ENCODE data around the gene OR9A4. TPM values are rescaled to one million over a fixed set of nuclear protein-coding genes. Genes with fewer than 3 reads are reported as not detected.

The OR9A4 gene
- total RNA-seq, 1 experiment from 2014 or later, result not detected

DNA sequence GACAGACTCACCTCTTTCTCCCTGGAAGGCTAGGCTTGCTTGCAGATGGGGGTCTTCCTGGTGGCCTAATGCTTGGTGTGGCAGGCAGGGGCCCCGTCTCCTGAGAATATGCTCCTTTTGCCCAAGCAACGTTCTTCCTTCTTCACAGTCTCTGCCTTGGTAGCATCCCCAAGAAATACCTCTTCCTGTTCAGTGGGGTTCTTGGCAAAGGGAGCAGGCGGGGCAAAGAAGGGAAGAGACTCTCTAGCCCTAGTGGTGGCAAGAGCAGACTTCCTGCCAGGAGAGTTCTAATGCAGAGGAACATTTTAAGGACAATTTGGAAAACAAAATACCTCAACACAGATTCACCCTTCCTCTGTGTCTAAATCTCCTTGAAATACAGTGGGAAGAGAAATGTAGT, 30.6 kb downstream of the OR9A4 start, which contains the start of gene CLEC5A:
Gene CLEC5A (minus strand): TSS at position 179 of the 400 bp plus-strand sequence. CDS start 682 bp downstream, outside the sequence.
- TF ChIP-seq CTCF (conservative IDR thresholded peaks at IDR 0.05), result no peak
- no peak within 1 kb of the TSS for H3K4me3 Mint-ChIP-seq
- H3K9me3 ChIP-seq (ENCODE audit: control insufficient read depth, low read depth, low read length), result no peaks in the 10 kb centered on the region
- no peak within 1 kb of the TSS for H2BK5ac ChIP-seq (ENCODE audit: insufficient read length, low read length)
- no peak within 1 kb of the TSS for H3K4ac ChIP-seq (ENCODE audit: low read depth, low read length)
- no peaks in the 10 kb centered on the region for H4K20me1 ChIP-seq (ENCODE audit: control insufficient read depth, insufficient read depth, insufficient read length)
- H4K5ac ChIP-seq (ENCODE audit: insufficient read length, low read depth, low read length), result no peak within 1 kb of the TSS
- no peaks in the 10 kb centered on the region; a peak in 1 of 7 replicates for H3K36me3 Mint-ChIP-seq (ENCODE audit: insufficient read depth in 1 of 3, low read depth in 3 of 3)
- H3K27ac ChIP-seq (ENCODE audit: insufficient read length, low read depth, low read length), result no peak within 1 kb of the TSS
- DNase-seq, result no peak
- no CpG with 5 or more reads among the region's 3 CpGs for WGBS (ENCODE audit: extremely low coverage, insufficient read length, low lambda C conversion rate)
- no peaks in the 10 kb centered on the region for H3K27me3 ChIP-seq (ENCODE audit: insufficient read depth, low read length)
- no peak within 1 kb of the TSS for H4K91ac ChIP-seq (ENCODE audit: insufficient read length, low read depth, low read length)
- H3K9me3 Mint-ChIP-seq, result no peaks in the 10 kb centered on the region
- H3K79me2 ChIP-seq (ENCODE audit: insufficient read depth, low read length), result no peaks in the 10 kb centered on the region
- H2AK5ac ChIP-seq (ENCODE audit: insufficient read length, low read length), result no peak within 1 kb of the TSS
- no peak within 1 kb of the TSS for H3K23ac ChIP-seq (ENCODE audit: insufficient read length, low read depth, low read length)
- no peak within 1 kb of the TSS for H2BK20ac ChIP-seq (ENCODE audit: low read depth, low read length, poor library complexity, severe bottlenecking)
- no peak within 1 kb of the TSS for H3K56ac ChIP-seq (ENCODE audit: insufficient read length, low read depth, low read length)
- H3K18ac ChIP-seq (ENCODE audit: insufficient read length, low read depth, low read length), result no peak within 1 kb of the TSS
- H4K8ac ChIP-seq (replicated peaks; ENCODE audit: insufficient read length, low read depth, low read length), result no peak within 1 kb of the TSS
- H3K9ac ChIP-seq (ENCODE audit: extremely low read depth, insufficient read length, low read length), result no peak within 1 kb of the TSS
- no peaks in the 10 kb centered on the region for H3K4me1 ChIP-seq (ENCODE audit: insufficient read depth, low read length)
- no peaks in the 10 kb centered on the region for H3K23me2 ChIP-seq (ENCODE audit: insufficient read length, low read depth, low read length, poor library complexity, severe bottlenecking)
- no peak within 1 kb of the TSS for H3K4me2 ChIP-seq (ENCODE audit: insufficient read depth, insufficient read length, low read length)
- H2BK120ac ChIP-seq (ENCODE audit: low read depth, low read length, poor library complexity, severe bottlenecking), result no peak within 1 kb of the TSS
- no peak within 1 kb of the TSS for H3K14ac ChIP-seq (ENCODE audit: insufficient read depth, low read length)
- H3K4me1 Mint-ChIP-seq, result no peaks in the 10 kb centered on the region
- no peak within 1 kb of the TSS for H2AFZ ChIP-seq (ENCODE audit: low read length)
- no peak within 1 kb of the TSS; the same call in 1 of the 2 replicates for H2BK15ac ChIP-seq (ENCODE audit: low read depth, low read length)
- no peaks in the 10 kb centered on the region for H3K27me3 Mint-ChIP-seq (ENCODE audit: low read depth)
- H2BK12ac ChIP-seq (ENCODE audit: insufficient read length, low read depth, low read length), result no peak within 1 kb of the TSS
- no peaks in the 10 kb centered on the region for H3K79me1 ChIP-seq (ENCODE audit: insufficient read depth, low read depth, low read length, poor library complexity, severe bottlenecking)
- H3K27ac Mint-ChIP-seq, result no peak within 1 kb of the TSS; a peak in 1 of 7 replicates
- no peak within 1 kb of the TSS for H3T11ph ChIP-seq (ENCODE audit: low read length)
